Ishikawa (cell line): ENCODE results near the gene HOXB1.

Experiments used
- EP300 ChIP-seq: IDR thresholded peaks from 2 replicates; pipeline ENCODE4 v1.6.1; 2012; ENCODE audit warnings: borderline replicate concordance
- MAX ChIP-seq: IDR thresholded peaks from 2 replicates; pipeline ENCODE4 v1.6.1; 2012
- NFIC ChIP-seq: IDR thresholded peaks from 2 replicates; pipeline ENCODE4 v1.6.1; 2012
- TCF12 ChIP-seq: IDR thresholded peaks from 2 replicates; pipeline ENCODE4 v1.6.1; 2012; ENCODE audit warnings: low read depth
- TF ChIP-seq, protein P1 (sequence below): IDR thresholded peaks from 2 replicates; pipeline ENCODE4 v1.6.1; 2012

DNA sequence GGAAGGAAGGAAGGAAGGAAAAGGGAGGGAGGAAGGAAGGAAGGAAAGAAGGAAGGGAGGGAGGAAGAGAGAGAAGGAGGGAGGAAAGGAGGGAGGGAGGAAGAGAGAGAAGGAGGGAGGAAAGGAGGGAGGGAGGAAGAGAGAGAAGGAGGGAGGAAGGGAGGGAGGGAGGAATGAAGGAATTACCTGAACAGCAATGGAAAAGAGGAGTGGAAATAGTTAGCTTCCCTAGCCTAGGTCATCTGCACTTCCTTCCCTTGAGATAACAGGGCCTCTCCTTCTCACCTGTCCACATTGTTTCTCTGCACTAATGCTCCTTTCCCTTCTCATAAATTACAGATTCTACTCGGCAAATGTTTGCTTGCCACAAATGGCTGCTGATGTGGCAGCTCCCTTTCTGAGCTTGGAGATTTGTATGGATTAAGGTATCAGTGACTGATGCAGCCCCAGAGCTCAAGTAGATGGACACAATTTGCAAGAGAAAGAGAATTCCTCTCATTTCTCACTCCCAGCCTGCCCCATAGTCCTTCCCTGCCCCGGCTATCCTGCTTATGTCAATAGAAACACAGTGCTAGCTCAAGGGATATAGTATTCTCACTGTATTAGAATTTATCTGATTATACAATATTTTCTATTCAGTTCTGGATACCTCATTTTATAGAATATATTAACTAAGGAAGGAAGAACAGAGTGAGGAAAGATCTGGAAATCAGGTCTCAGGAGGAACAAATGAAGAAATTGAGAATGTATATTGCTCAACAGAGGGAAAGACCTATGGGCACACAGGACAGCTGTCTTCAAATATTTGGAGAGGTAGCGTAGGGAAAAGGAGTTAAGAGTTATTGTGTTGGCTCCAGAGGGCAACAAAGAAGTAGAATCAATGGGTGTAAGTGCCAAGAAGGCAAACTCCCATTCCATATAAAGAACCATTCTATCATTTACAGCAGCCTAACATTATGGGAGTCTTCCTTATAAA lies 14.6 kb downstream of the HOXB1 start:
- TF ChIP-seq EP300 (no peak), MAX (no peak), TCF12 (no peak), NFIC (no peak)
- TF ChIP-seq, protein P1, sequence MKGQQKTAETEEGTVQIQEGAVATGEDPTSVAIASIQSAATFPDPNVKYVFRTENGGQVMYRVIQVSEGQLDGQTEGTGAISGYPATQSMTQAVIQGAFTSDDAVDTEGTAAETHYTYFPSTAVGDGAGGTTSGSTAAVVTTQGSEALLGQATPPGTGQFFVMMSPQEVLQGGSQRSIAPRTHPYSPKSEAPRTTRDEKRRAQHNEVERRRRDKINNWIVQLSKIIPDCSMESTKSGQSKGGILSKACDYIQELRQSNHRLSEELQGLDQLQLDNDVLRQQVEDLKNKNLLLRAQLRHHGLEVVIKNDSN: no peak
